GM21825 (cell line): ENCODE results near the gene HES5.

Source experiments
- ATAC-seq: cut with Tn5 transposase; IDR thresholded peaks from one replicate; pipeline ENCODE4 v1.9.1; 2021; ENCODE audit warnings: mild to moderate bottlenecking, moderate library complexity; ENCODE audit not compliant: unreplicated experiment

The HES5 gene

DNA sequence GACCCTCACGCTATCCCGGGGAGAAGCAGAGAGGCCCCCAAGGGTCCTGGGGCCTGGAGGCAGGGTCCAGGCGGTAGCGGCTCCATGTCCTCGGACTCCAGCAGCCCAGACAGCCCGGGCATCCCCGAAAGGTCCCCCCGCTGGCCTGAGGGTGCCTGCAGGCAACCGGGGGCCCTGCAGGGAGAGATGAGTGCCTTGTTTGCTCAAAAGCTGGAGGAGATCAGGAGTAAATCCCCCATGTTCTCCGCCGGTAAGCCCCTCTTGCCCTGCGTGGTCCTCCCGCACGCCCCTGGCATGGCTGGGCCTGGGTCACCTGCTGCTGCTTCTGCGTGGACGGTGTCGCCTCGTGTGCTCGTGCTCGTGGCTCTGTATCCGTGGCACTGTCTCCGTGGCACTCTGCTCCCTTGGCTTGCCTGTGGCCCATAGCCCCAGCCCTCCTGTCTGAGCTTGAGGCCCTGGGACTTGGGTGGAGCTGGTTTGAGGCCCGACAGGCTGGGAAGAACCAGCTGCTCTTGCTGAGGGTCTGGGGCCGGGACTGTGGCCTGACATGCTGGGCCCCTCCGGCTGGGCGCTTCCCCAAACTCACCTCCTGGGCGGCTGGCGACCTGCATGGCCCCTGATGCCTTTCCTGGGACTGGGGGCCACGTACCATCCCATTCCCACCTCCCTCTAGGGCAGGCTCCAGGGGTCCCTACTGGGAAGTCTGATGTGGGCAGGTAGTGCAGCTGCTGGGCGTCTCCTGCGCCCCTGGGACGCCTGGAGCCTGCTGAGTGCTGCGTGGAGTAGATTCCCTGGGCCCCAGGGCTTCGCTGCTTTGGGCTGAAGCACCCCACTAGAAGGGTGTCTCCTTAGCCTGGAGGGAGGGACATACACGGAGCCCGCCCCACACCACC is 27.2 kb downstream of the HES5 start:
- no peak for ATAC-seq

DNA sequence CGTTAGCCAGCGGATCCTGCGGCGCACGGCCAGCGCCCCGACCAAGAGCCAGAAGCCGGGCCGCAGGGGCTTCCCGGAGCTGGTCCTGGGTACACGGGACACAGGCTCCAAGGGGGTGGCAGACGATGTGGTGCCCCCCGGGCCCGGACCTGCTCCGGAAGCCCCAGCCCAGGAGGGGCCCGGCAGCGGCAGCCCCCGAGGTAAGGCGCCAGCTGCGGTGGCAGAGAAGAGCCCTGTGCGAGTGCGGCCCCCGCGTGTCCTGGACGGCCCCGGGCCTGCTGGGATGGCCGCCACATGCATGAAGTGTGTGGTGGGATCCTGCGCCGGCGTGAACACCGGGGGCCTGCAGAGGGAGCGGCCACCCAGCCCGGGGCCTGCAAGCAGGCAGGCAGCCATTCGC is 27.9 kb downstream of the HES5 start:
- ATAC-seq, result no peak

DNA sequence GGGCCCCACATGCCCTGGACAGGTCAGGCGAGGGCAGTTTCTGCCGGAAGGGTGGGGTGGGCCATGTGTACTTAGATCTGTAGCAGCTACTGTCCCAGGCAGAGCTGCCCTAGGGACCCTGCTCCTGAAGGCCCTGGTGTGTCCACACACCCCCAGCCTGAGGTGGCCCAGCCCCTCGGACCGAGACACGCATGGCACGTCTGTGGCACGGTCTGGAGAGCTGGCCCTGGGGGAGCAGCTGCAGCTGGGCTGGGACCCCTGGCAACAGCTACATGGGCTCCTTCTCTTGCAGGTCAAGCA is 28.3 kb downstream of the HES5 start:
- no peak for ATAC-seq

DNA sequence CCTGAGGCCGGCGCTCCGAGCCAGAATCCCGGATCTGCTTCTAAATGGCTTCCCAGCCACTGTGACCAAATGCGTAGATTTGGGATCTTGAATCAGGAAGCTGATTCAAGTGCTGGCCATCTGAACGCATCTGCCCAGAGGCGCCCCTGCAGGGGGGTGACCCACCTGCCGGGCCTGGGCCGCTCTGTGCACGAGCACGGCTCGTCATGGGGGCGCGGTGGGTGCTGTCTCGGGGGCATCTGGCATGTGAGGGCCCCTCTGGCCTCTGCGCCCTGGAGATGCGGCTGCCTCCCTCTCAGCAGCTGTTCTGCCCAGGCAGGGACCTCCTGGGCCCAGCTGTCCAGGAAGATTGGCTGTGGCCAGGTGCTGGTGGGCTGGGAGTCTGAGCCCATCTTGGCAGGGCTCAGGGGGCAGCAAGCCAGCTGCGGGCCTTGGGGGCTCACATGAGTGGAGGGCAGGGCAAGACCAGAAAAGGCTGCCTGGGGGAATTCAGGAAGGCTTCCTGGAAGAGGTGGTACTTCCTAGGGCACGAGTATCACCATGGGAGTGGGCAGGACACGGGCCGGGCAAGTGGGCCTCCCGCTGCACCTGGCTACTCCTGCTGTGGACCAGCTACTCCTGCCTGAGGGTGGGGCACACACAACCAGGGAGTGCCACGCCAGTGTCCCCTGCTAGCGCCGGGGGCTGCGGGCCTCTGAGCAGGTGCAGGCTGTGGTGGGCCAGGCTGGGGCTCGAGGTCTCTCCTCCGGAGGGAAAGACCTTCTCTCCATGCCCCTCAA is 28.8 kb downstream of the HES5 start:
- ATAC-seq, result no peak

DNA sequence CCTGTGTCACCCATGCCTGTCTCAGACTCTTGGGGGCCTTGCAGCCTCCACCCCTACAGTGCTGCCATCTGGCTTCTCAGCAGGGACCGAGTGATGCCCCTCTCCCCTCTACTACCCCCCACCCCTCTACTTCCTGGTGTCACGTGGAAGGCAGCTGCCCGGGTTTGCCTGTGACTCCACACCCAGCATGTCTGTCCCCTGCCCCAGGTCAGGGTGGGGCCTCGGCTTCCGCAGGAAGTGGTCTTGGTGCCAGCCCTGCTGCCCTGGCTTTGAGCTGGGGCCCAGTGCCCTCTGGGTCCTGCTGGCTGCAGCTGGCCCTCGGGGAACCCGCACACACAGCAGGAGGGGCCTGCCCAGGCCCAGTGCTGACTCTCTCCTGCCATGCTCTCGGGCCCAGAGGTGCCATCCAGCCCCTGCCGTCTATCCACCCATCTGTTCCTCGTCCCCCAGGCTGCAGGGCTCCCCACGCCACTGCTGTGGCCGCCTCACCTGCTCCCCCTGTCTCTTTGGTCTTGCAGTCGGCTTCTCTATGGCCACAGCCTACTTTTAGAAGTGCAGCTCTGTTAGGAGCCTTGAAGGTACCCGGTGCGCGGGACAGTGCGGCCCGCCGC is 30.0 kb downstream of the HES5 start:
- no peak for ATAC-seq

DNA sequence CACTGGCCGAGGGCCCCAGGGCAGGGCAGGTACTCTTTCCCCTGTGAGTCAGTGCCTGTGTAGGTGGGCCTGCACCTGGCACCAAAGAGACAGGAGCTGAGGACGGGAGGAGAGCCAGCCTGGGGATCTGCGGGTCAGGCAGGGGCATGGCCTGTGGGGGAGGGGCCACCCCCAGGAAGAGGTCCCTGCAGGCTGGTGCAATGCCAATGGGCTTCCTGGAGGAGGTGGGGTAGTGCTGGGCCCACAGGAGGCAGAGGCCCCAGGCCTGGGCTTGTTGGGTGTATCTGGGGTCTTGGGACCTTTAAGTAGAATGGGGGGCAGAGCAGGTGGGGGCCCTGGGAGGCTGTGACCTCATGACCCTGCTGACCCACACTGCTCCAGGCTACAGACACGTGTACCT is 30.8 kb downstream of the HES5 start:
- no peak for ATAC-seq

DNA sequence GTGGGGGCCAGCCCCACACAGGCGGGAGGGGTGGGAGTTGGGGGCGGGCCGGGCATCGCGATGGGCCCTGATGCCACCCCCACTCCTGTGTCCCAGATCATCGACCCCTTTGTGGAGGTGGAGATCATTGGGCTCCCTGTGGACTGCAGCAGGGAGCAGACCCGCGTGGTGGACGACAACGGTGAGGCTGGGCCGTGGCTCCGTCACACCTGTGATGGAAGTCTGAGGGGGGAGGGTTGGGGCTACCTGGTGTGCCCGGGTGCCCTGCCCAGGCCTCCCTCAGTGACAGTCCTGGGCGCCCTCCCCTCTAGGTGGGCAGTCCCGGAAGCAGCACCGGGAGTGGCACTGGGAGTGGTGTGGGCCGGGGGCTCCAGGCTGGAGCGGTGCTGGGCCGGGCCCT is 31.4 kb downstream of the HES5 start:
- no peak for ATAC-seq

DNA sequence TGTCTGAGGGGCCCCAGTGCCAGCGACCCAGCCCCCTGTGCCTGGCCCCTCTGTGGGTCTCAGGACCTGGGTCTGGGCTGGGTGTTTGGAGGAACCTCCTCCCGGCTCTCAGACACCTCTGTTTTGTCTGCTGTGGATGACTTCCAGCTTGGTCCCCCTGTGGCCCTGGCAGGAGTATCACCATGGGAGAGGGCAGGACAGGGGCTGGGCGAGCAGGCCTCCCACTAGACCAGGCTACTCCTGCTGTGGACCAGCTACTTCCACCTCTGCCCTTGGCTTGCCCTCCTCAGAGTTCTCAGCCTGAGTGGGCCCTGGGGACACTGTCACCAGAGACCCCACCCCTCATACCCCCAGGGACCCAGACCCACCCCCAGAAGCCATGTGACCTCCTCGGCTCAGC is 32.2 kb downstream of the HES5 start:
- ATAC-seq, result no peak

DNA sequence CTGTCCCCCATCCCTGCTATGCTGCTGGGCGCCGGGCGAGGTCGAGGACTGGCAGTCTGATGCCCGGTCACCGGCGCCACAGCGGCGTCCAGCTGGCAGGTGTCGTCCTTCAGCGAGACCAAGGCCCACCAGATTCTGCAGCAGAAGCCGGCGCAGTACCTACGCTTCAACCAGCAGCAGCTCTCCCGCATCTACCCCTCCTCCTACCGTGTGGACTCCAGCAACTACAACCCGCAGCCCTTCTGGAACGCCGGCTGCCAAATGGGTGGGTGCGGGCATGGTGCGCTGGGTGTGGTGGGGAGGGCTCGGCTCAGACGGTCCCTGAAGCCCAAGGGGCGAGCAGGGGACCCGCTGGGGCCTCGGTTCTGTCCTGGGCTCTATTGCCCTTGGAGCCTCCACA is 33.3 kb downstream of the HES5 start:
- ATAC-seq, result no peak

DNA sequence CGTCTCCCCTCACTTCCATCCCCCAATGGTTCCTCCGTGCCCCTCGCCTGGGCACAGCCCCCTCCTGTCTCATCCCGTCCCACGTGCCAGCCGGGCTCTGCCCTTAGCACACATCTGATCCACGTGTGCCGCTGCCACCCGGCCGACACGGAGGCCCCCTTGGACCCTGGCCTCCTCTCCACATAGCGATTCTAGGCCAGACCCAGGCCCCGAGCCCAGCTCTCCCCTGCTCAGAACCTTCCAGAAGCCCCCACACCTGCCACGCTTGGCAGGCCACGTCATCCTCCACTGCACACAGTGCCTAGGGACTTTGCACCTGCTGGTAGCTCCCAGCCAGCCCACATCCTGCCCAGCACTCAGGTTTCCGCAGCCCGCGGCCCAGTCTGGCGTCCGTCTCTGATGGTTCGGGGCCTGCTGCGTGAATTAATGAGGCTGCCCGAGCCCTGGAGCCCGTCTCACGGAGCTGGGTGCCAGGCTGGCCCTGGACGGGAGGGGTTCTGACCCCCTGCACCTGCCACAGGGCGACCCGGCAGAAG is 33.9 kb downstream of the HES5 start:
- ATAC-seq, result no peak

DNA sequence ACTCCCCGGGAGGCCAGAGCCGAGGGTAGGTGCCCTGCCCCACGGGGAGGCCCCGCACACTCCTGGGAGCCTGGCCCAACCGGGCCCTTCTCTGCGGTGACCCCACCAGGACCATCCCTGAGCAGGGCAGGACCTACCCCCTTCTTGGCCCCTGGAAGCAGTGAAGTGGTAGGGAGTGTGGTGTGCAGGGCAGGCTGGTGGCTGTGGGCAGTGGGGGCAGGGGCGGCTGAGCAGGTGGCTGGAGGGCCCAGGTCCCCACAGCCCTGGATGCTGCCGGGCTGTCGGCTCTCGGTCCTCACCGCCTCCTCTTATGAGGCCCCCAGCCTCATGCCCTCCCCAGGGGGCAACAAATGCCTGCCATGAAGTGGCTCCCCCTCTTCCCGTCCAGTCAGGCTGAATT is 34.5 kb downstream of the HES5 start:
- ATAC-seq, result no peak

DNA sequence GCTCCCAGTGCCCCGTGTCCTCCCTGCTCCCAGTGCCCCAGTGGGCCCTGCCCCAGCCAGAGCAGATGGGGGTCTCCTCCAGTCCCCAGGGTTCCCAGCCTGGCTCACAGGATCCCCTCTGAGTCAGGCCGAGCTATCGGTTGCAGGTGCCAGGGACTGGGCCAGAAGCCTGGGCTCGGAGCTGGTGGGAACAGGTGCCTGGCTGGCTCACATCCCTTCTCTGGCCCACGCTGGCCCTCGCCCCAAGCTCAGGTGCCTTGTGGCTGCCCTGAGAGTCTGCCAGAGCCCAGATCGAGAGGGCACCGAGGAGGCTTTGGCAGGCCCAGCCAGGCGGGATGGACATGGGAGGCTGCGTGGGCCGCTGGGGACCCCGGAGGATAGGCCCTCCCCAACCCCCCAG is 35.0 kb downstream of the HES5 start:
- ATAC-seq, result no peak

DNA sequence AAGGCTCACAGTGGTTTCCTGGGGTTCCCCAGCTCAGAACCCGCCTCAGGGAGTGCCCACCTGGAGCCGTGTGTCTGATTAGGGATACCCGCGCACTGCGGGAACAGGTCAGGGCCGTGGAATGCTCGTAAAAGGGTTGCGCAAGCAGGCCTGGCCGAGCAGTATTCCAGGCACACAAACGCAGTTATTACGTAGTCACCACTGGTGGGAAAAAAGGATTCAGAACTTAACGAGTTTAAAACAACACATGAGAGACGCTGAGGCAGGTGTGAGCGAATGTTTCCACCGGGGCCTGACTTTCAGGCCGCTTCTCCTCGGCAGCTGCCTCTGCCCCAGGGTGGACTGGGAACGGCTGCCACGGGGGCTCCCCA is 35.8 kb downstream of the HES5 start:
- ATAC-seq, result no peak

DNA sequence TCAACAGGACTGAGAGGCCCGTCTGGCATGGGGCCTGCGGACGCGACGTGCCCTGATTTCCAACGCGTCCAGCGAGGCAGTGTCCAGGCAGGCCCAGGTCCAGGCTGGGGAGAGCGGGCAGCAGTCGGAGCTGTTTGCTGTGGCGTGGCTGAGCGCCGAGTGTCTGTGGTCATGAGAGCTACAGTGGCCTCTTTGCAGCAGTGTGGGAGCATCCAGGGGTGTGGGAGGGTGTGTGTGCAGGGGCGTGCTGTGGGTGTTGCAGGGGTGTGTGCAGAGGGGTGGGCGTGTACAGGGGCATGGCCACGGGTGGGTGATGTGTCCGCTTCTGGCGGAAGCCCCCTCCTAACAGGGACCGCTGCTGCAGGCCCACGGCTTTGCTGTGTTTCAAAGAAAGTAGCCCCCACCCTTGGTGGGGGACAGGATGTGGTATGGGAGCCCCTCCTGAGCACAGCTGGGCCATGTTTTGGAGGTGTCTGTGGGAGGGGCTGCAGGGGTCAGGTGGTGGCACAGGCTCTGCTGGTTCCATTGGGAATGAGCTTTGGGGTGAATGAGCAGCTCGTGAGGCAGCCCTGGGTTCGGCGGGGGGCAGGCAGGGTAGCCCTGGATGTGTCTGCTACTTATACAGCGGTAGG is 36.3 kb downstream of the HES5 start:
- ATAC-seq, result no peak

DNA sequence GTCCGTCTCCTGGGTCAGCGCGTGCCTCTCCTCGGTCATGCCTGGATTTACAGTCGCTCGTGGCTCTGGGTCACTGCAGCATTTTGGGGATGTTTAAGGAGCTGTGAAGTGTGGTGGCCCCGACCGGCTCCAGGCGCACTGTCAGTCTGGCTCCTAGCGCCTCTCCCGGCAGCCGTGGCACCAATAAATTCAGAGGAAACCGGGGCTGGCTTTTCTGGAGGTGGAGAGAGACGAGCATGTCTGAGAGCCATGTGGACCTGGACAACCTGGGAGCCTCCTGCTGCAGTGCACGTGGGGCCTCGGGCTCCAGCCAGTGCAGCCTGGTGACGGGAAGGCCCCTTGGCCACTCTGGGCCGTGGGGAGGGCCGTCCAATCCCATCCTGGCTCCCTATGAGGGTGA is 36.8 kb downstream of the HES5 start:
- no peak for ATAC-seq

DNA sequence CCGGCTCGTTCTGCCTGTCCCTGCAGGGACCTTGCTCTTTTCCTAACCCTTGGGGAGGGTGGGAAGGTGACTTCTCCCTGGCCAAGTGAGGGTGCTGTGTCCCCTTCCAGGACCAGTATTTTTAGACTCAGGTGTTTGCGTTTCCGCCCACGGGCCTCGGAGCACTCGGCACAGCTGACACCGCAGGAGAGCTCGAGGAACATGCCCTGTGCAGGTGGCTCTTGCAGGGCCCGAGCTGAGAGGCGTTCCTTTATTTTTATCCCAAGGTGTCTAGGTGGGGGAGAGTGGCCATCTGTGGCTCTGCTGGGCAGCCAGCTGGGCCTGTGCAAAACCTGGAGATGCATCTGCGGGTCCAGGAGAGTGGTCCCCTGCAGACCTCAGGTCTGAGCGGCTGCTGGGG is 38.0 kb downstream of the HES5 start:
- ATAC-seq, result no peak

DNA sequence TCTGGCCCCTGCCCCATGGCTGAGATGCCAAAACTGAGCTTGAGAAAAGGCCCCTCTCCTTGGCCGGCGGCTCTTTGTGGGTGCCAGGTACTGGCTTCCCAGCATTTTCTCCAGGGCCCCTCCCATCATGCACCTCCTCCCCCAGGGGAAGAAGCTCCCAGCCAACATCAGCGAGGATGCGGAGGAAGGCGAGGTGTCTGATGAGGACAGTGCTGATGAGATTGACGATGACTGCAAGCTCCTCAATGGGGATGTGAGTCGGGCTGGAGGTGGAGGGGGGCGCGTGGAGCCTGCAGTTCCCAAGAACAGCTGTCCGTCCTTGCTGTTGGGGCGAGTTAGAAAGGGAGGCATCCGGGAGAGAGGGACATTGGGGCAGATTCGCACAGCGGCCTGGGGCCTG is 40.4 kb downstream of the HES5 start:
- no peak for ATAC-seq

DNA sequence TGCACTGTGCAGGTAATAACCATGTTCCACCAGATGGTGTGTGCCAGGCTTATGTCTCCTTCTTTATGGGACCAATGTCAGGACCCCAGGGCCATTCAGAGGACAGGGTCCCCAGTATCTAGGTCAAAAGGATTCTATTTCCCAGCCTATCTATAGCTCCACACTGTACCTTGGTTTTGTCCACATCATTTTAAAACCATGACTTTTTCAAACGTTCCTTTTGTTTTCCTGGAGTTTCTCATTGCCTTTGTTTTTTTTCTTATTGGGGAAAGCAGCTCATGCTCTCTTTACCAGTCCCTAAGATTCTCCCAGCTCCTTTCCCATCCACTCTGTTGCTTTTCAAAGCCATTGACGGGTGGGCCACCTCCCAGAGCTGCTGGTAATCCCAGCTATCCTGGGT is 41.4 kb downstream of the HES5 start:
- no peak for ATAC-seq

DNA sequence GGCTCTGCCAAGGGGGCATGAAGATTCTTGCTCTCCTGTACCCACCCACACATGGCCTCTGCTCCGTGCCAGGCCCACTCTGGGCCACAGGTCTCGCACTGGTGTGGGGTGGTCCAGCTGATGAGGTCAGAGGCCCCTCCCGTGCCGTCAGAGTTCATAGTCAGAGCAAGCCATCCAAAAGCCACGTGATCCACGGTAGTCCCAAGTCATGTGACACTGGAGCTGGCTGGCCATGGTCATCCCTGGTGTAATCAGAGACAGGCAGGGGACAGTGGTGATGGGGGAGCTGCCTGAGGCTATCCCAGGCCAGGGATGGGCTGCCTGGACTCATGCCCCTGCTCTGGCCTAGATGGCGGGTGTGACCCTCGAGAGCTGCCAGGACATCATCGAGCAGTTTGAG is 43.5 kb downstream of the HES5 start:
- no peak for ATAC-seq

DNA sequence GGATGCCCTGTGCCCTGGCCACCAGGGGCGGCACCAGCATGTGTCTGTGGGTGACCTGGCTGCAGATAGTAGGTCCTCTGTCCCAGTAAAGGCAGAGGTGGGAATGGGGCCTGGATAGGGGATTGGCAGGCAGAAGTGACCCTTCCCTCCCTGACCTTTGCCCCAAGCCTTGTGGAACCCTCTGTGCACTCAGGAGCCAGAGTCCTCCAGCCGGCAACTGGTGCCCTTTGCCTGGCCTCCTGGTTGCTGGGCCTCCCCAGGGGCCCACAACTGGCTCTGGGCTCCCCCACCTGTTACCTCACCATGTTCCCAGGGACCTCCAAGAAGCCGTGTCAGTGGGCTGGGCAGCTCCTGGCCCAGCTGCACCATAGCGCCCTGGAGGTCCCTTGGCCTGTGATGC is 44.0 kb downstream of the HES5 start:
- no peak for ATAC-seq

DNA sequence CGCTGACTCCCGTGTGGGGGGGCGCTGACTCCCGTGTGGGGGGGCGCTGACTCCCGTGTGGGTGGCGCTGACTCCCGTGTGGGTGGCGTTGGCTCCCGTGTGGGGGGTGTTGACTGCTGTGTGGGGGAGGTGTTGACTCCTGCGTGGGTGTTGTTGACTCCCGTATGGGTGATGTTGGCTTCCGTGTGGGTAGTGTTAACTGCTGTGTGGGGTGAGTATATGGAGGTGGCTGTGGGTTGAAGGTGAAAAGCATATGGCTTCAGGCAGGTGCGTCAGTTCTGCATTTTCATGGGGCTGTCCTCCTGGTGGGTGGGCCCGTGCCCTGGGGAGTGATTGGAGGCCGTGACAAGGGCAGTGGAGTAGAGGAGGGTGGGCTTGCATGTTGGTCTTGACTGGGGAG is 46.1 kb downstream of the HES5 start:
- ATAC-seq, result no peak
